H54 (cell line): Measurements from ENCODE around the gene TPRA1.

Experiments used
- DNase-seq: peaks from one replicate; pipeline ENCODE4 v3.0.0; 2011; ENCODE audit warnings: low spot score, mixed read lengths; ENCODE audit not compliant: insufficient read length
- FAIRE-seq: peaks from 3 replicates; lab custom pipeline; 2011; peaks lifted over from hg19 to GRCh38; lab: Jason Lieb, UNC
- POLR2A ChIP-seq: IDR thresholded peaks from 2 replicates; pipeline ENCODE4 v1.6.1; 2011; ENCODE audit warnings: low read depth, mild to moderate bottlenecking, low read length

Gene TPRA1

GRCh38 chr3:127590593-127591465, at the start of gene TPRA1:
Gene TPRA1 (minus strand): TSS chr3:127590733. CDS start chr3:127580146, 10,587 bp downstream.
- DNase-seq (peak; percentile 94), FAIRE-seq (peak; percentile 11)
- peak; percentile 44 for TF ChIP-seq POLR2A

GRCh38 chr3:127640042-127640355, 49.5 kb upstream of the TPRA1 start:
- FAIRE-seq (no peak), DNase-seq (no peak)
- TF ChIP-seq POLR2A, result no peak

- FAIRE-seq (peak; percentile 94), DNase-seq (peak; percentile 74)
Measured at GRCh38 chr3:127639173-127640041, 48.9 kb upstream of the TPRA1 start.

GRCh38 chr3:127637971-127638370, 47.4 kb upstream of the TPRA1 start:
- FAIRE-seq (no peak), DNase-seq (no peak)

More at GRCh38 chr3:127639173-127640041, 48.9 kb upstream of the TPRA1 start:
- no peak for TF ChIP-seq POLR2A

GRCh38 chr3:127637546-127637945, 47.0 kb upstream of the TPRA1 start:
- no peak for DNase-seq
- FAIRE-seq, result no peak
- no peak for TF ChIP-seq POLR2A

More at GRCh38 chr3:127637971-127638370, 47.4 kb upstream of the TPRA1 start:
- TF ChIP-seq POLR2A, result no peak

GRCh38 chr3:127634653-127635052, 44.1 kb upstream of the TPRA1 start:
- DNase-seq, result no peak
- no peak for TF ChIP-seq POLR2A
- no peak for FAIRE-seq

GRCh38 chr3:127632035-127632820, 41.7 kb upstream of the TPRA1 start:
- DNase-seq, result no peak
- no peak for FAIRE-seq
- TF ChIP-seq POLR2A, result no peak

- DNase-seq (no peak), FAIRE-seq (no peak)
- TF ChIP-seq POLR2A, result no peak
Measured at GRCh38 chr3:127630811-127631714, 40.5 kb upstream of the TPRA1 start.

- FAIRE-seq, result no peak
- no peak for DNase-seq
- no peak for TF ChIP-seq POLR2A
Measured at GRCh38 chr3:127629467-127630403, 39.2 kb upstream of the TPRA1 start.

GRCh38 chr3:127628788-127629466, 38.4 kb upstream of the TPRA1 start, which contains the start of gene PODXL2:
Gene PODXL2 (plus strand): TSS chr3:127629185. CDS start chr3:127629220, 35 bp downstream.
- TF ChIP-seq POLR2A, result no peak; the same call in 1 of the 2 replicates
- DNase-seq, result no peak
- no peak for FAIRE-seq

GRCh38 chr3:127628426-127628787, 37.9 kb upstream of the TPRA1 start:
- no peak for FAIRE-seq
- DNase-seq, result no peak
- TF ChIP-seq POLR2A, result no peak
